BLaER1 treated with 17β-estradiol and CSF1 and Interleukin-3, amounts not matched to agents 10 nM and 100 nM (cell line): Measurements from ENCODE around the gene ZNF552.

Source experiments
- H3K27ac ChIP-seq, 11 experiments: shearing (Covaris generic); formaldehyde crosslinking; 2 replicates each; pipeline ENCODE4 v1.8.1; 2022
- H3K27me3 ChIP-seq, 11 experiments: shearing (Covaris generic); formaldehyde crosslinking; 2 replicates each; pipeline ENCODE4 v1.8.1; 2022
- H3K36me3 ChIP-seq, 11 experiments: shearing (Covaris generic); formaldehyde crosslinking; 2 replicates each; pipeline ENCODE4 v1.8.1; 2022
- H3K4me1 ChIP-seq, 10 experiments: shearing (Covaris generic); formaldehyde crosslinking; 2 replicates each; pipeline ENCODE4 v1.8.1; 2022
- H3K4me2 ChIP-seq, 11 experiments: shearing (Covaris generic); formaldehyde crosslinking; 2 replicates each; pipeline ENCODE4 v1.8.1; 2022
- H3K4me3 ChIP-seq, 10 experiments: shearing (Covaris generic); formaldehyde crosslinking; 2 replicates each; pipeline ENCODE4 v1.8.1; 2022
- H3K9ac ChIP-seq, 11 experiments: shearing (Covaris generic); formaldehyde crosslinking; 2 replicates each; pipeline ENCODE4 v1.8.1; 2022
- H3K9me3 ChIP-seq, 11 experiments: shearing (Covaris generic); formaldehyde crosslinking; replicated peaks in 1 of 11; 2 replicates each; pipeline ENCODE4 v1.8.1; 2022
- H4K20me1 ChIP-seq, 11 experiments: shearing (Covaris generic); formaldehyde crosslinking; 2 replicates each; pipeline ENCODE4 v1.8.1; 2022
- Cebpa-rat ChIP-seq, 11 experiments: shearing (Covaris generic); IDR thresholded peaks; 2 replicates each; pipeline ENCODE4 v1.8.1; 2022

Gene ZNF552

GRCh38 chr19:57789288-57789687 is 25.4 kb downstream of the ZNF552 start:
- peaks cover 17 to 50% (median 29%) of the 10 kb centered on the region in 11 experiments for H3K9me3 ChIP-seq
- no peak for TF ChIP-seq Cebpa-rat (IDR thresholded peaks at IDR 0.05)
- H4K20me1 ChIP-seq, result peaks cover 8 to 94% (median 41%) of the 10 kb centered on the region in 11 experiments; a peak in 20 of 22 replicates
- no peaks in the 10 kb centered on the region for H3K4me1 ChIP-seq
- H3K4me3 ChIP-seq, result no peak overlapping the region
- peaks cover 85 to 98% (median 95%) of the 10 kb centered on the region in 11 experiments for H3K36me3 ChIP-seq
- H3K9ac ChIP-seq, result no peak overlapping the region
- H3K27me3 ChIP-seq, result no peaks in the 10 kb centered on the region
- H3K4me2 ChIP-seq, result no peak overlapping the region
- no peak overlapping the region for H3K27ac ChIP-seq

- Histone ChIP-seq H3K9me3 (peaks cover 28 to 60% (median 40%) of the 10 kb centered on the region in 11 experiments), H3K4me2 (no peak overlapping the region), H3K27me3 (no peaks in the 10 kb centered on the region), H3K4me3 (no peak overlapping the region), H3K9ac (no peak overlapping the region), H4K20me1 (peaks cover 8 to 91% (median 41%) of the 10 kb centered on the region in 11 experiments; a peak in 20 of 22 replicates), H3K36me3 (peaks cover 84 to 98% (median 95%) of the 10 kb centered on the region in 11 experiments), H3K4me1 (no peaks in the 10 kb centered on the region), H3K27ac (no peak overlapping the region)
- TF ChIP-seq Cebpa-rat (IDR thresholded peaks at IDR 0.05), result no peak; a peak in 1 of 22 replicates
These were observed 26.5 kb downstream of the ZNF552 start for GRCh38 chr19:57788114-57788692.

- no peaks in the 10 kb centered on the region for H3K27me3 ChIP-seq
- no peak overlapping the region for H3K27ac ChIP-seq
- H3K9ac ChIP-seq, result no peak overlapping the region
- peaks cover 80 to 98% (median 95%) of the 10 kb centered on the region in 11 experiments for H3K36me3 ChIP-seq
- no peak for TF ChIP-seq Cebpa-rat (IDR thresholded peaks at IDR 0.05)
- H3K4me1 ChIP-seq, result no peaks in the 10 kb centered on the region
- H3K4me2 ChIP-seq, result no peak overlapping the region
- H3K9me3 ChIP-seq, result peaks cover 38 to 72% (median 51%) of the 10 kb centered on the region in 11 experiments
- peaks cover 8 to 78% (median 37%) of the 10 kb centered on the region in 11 experiments; a peak in 20 of 22 replicates for H4K20me1 ChIP-seq
- no peak overlapping the region for H3K4me3 ChIP-seq
These were observed 27.8 kb downstream of the ZNF552 start for GRCh38 chr19:57786906-57787305.

- H3K4me2 ChIP-seq, result no peak overlapping the region
- no peak for TF ChIP-seq Cebpa-rat (IDR thresholded peaks at IDR 0.05)
- peaks cover 44 to 78% (median 57%) of the 10 kb centered on the region in 11 experiments for H3K9me3 ChIP-seq
- H3K36me3 ChIP-seq, result peaks cover 81 to 98% (median 95%) of the 10 kb centered on the region in 11 experiments
- H4K20me1 ChIP-seq, result peaks cover 8 to 72% (median 33%) of the 10 kb centered on the region in 11 experiments; a peak in 20 of 22 replicates
- H3K27me3 ChIP-seq, result no peaks in the 10 kb centered on the region
- no peaks in the 10 kb centered on the region for H3K4me1 ChIP-seq
- H3K27ac ChIP-seq, result no peak overlapping the region
- H3K9ac ChIP-seq, result no peak overlapping the region
- H3K4me3 ChIP-seq, result no peak overlapping the region
These were observed 28.4 kb downstream of the ZNF552 start for GRCh38 chr19:57786286-57786685.

GRCh38 chr19:57779220-57779845 is 35.4 kb downstream of the ZNF552 start:
- peaks cover 96 to 100% (median 98%) of the 10 kb centered on the region in 11 experiments for H3K9me3 ChIP-seq

GRCh38 chr19:57778336-57778735 is 36.4 kb downstream of the ZNF552 start:
- Histone ChIP-seq H4K20me1 (peaks cover 0 to 61% (median 12%) of the 10 kb centered on the region in 11 experiments; a peak in 11 of 22 replicates), H3K4me3 (peak overlapping the region in 9 of 10 experiments; percentile 5 to 46 (median 15); a peak in 9 of 20 replicates), H3K27ac (no peak overlapping the region), H3K4me1 (no peaks in the 10 kb centered on the region), H3K4me2 (no peak overlapping the region), H3K9ac (no peak overlapping the region), H3K36me3 (peaks cover 93 to 100% (median 99%) of the 10 kb centered on the region in 11 experiments), H3K27me3 (no peaks in the 10 kb centered on the region; a peak in 1 of 22 replicates), H3K9me3 (peaks cover 97 to 100% (median 98%) of the 10 kb centered on the region in 11 experiments)
- TF ChIP-seq Cebpa-rat (IDR thresholded peaks at IDR 0.05), result no peak

More at GRCh38 chr19:57779220-57779845, 35.4 kb downstream of the ZNF552 start:
- Histone ChIP-seq H3K27ac (no peak overlapping the region), H3K9ac (no peak overlapping the region), H4K20me1 (peaks cover 0 to 62% (median 12%) of the 10 kb centered on the region in 11 experiments; a peak in 11 of 22 replicates), H3K4me3 (peak overlapping the region in 8 of 10 experiments; percentile 5 to 46 (median 12); a peak in 11 of 20 replicates), H3K36me3 (peaks cover 91 to 100% (median 99%) of the 10 kb centered on the region in 11 experiments), H3K4me2 (no peak overlapping the region), H3K27me3 (no peaks in the 10 kb centered on the region; a peak in 1 of 22 replicates), H3K4me1 (no peaks in the 10 kb centered on the region)
- no peak for TF ChIP-seq Cebpa-rat (IDR thresholded peaks at IDR 0.05)

GRCh38 chr19:57776764-57777296 is 37.9 kb downstream of the ZNF552 start:
- Histone ChIP-seq H3K4me3 (peak overlapping the region in 4 of 10 experiments; percentile 5 to 38 (median 6); a peak in 2 of 20 replicates), H3K9me3 (peaks cover 100% of the 10 kb centered on the region in 11 experiments), H3K27me3 (no peaks in the 10 kb centered on the region; a peak in 1 of 22 replicates), H3K4me2 (no peak overlapping the region), H3K4me1 (peaks cover 0 to 10% (median 0%) of the 10 kb centered on the region in 10 experiments; a peak in 2 of 20 replicates), H4K20me1 (peaks cover 0 to 76% (median 12%) of the 10 kb centered on the region in 11 experiments; a peak in 11 of 22 replicates), H3K36me3 (peaks cover 98 to 100% (median 100%) of the 10 kb centered on the region in 11 experiments), H3K27ac (no peak overlapping the region), H3K9ac (no peak overlapping the region)
- no peak for TF ChIP-seq Cebpa-rat (IDR thresholded peaks at IDR 0.05)

- H3K9me3 ChIP-seq, result peaks cover 71 to 89% (median 86%) of the 10 kb centered on the region in 11 experiments
- no peak for TF ChIP-seq Cebpa-rat (IDR thresholded peaks at IDR 0.05)
These were observed 41.2 kb downstream of the ZNF552 start for GRCh38 chr19:57773488-57773887.

More at GRCh38 chr19:57773488-57773887, 41.2 kb downstream of the ZNF552 start:
- Histone ChIP-seq H3K4me1 (peaks cover 10 to 27% (median 15%) of the 10 kb centered on the region in 10 experiments), H4K20me1 (peaks cover 0 to 64% (median 12%) of the 10 kb centered on the region in 11 experiments; a peak in 11 of 22 replicates), H3K4me3 (peak overlapping the region in 4 of 10 experiments; percentile 15 to 34 (median 22); a peak in 4 of 20 replicates), H3K27ac (no peak overlapping the region), H3K36me3 (peaks cover 72 to 83% (median 81%) of the 10 kb centered on the region in 11 experiments), H3K4me2 (no peak overlapping the region), H3K27me3 (no peaks in the 10 kb centered on the region; a peak in 1 of 22 replicates), H3K9ac (no peak overlapping the region)
